Fibroblast of the aortic adventitia (primary cell): ENCODE measurements around the gene PPP1R14B. TPM values are rescaled to one million over a fixed set of nuclear protein-coding genes. Genes with fewer than 3 reads are reported as not detected.

ENCODE experiments used
- DNase-seq: peaks from one replicate; pipeline ENCODE4 v3.0.0-alpha.2; 2010; ENCODE audit warnings: low read depth
- H3K4me3 ChIP-seq: 2 replicates; pipeline ENCODE4 v1.5.1; 2011; ENCODE audit warnings: low read depth, mild to moderate bottlenecking, control low read depth, low read length, moderate library complexity
- CTCF ChIP-seq: IDR thresholded peaks from 2 replicates; pipeline ENCODE4 v1.5.1; 2011; ENCODE audit warnings: mild to moderate bottlenecking, low read length, control low read depth, inconsistent platforms; ENCODE audit not compliant: insufficient read depth
- total RNA-seq: library from RNA; depleted of rRNA; stranded (reverse); fragments of >200 nt; gene quantifications from 2 replicates; pipeline ENCODE4 v1.2.3, GENCODE V29; 2012; ENCODE audit warnings: low replicate concordance

Gene PPP1R14B
- total RNA-seq, 1 donor: 264 TPM

GRCh38 chr11:64232182-64232966, 14.4 kb downstream of the PPP1R14B start:
- no peak for DNase-seq
- no peak overlapping the region for H3K4me3 ChIP-seq
- no peak for TF ChIP-seq CTCF

DNA sequence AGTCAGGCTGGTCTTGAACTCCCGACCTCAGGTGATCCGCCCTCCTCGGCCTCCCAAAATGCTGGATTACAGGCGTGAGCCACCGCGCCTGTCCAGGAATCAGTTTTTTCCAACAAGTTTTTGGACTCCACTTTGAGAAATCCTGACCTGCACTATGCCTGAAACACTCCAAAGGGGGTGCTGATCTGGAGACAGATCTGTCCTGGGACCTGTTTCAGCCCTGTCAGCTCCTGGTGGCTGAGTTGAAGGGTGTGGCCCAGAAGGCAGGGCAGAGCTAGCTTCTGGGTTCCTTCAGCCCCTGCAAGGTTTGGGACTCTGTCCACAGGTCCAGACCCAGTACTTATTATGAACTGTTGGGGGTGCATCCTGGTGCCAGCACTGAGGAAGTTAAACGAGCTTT, 15.2 kb downstream of the PPP1R14B start:
- no peak for DNase-seq
- TF ChIP-seq CTCF: no peak
- no peak overlapping the region for H3K4me3 ChIP-seq

DNA sequence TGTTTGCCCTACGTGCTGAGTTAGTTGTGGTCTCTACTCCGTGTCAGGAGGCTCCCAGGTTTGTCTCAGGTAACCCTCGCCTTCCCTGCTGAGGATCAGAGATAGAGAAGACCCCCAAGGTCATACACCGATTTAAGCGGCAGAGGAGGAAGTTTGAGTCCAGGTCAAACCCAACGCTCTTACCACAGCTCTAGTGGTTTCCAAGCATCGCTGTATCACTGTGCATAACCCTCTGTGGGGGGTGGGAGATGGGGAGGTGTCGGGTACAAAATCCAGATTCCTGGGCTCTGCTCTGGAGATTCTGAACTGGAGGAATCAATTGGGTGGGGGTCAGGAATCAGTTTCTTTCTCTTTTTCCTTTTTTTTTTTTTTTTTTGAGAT, 15.8 kb downstream of the PPP1R14B start:
- H3K4me3 ChIP-seq: peak overlapping the region; percentile 76
- TF ChIP-seq CTCF: no peak
- no peak for DNase-seq

- DNase-seq: peak; percentile 77
- H3K4me3 ChIP-seq: peak within 1 kb of the TSS; percentile 76
- TF ChIP-seq CTCF: no peak
These were observed 16.4 kb downstream of the PPP1R14B start, which contains the start of gene DNAJC4 for GRCh38 chr11:64230171-64230984. TSS of gene DNAJC4 (plus strand) at chr11:64230548. CDS start at chr11:64230855, 307 bp downstream.

- no peak for DNase-seq
- no peak for TF ChIP-seq CTCF
- H3K4me3 ChIP-seq: peak overlapping the region; percentile 76
These were observed 17.0 kb downstream of the PPP1R14B start for GRCh38 chr11:64229744-64230170.

DNA sequence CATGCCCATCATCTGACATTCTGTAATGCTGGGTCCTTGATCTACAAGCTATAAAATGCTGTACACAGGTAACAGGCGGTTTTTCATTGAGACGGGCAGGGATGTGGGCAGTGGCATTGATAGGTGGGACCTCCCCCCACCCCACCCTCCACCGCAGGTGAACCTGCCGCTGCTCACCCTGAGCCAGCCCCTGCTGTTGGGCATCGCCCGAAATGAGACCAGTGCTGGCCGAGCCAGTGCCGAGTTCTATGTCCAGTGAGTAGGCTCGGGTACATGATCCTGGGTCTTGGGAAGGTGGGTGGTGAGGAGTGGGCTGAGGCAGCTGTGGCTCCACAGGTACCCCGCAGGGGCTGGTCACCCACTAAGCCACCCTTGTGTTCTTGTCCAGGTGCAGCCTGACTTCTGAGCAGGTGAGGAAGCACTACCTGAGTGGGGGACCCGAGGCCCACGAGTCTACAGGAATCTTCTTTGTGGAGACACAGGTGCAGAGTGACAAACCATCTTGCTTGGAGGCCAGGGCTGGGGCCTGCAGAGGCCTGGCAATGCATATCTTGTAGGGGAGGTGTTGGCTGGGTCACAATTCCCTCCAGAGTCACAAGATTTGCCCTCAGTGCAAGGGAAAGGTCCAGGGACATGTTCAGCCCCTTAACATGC, 17.5 kb downstream of the PPP1R14B start:
- TF ChIP-seq CTCF: no peak
- H3K4me3 ChIP-seq: peak overlapping the region; percentile 76
- no peak for DNase-seq
